Left kidney (tissue), 2 donors: ENCODE results near the gene WWOX. TPM values are rescaled to one million over a fixed set of nuclear protein-coding genes. Genes with fewer than 3 reads are reported as not detected.
"Not testable (repeated sequence)": the region's sequence is repeated elsewhere in the genome, so short reads cannot be mapped to it uniquely, and the experiment has no call there.

Experiments
- DNase-seq: peaks from one replicate; pipeline ENCODE4 v3.0.0-alpha.2; 2013
- polyA plus RNA-seq: library from polyadenylated mRNA; unstranded; fragments of 120-200 nt; gene quantifications from one replicate; pipeline ENCODE4 v1.2.1, GENCODE V29; 2013; ENCODE audit not compliant: insufficient read length

Gene WWOX
- polyA plus RNA-seq, 1 donor: 34.1 TPM

GRCh38 chr16:78689536-78689935, 590.1 kb downstream of the WWOX start:
- DNase-seq: no peak

- DNase-seq: no peak
Measured at GRCh38 chr16:78690510-78690909, 591.1 kb downstream of the WWOX start.

GRCh38 chr16:78691746-78692145, 592.3 kb downstream of the WWOX start:
- not testable (repeated sequence) for DNase-seq

GRCh38 chr16:78693496-78693895, 594.0 kb downstream of the WWOX start:
- DNase-seq: no peak

- no peak for DNase-seq
Measured at GRCh38 chr16:78694414-78694813, 595.0 kb downstream of the WWOX start.

- DNase-seq: no peak
Measured at GRCh38 chr16:78695391-78695790, 595.9 kb downstream of the WWOX start.

- DNase-seq: no peak
Measured at GRCh38 chr16:78696797-78697196, 597.3 kb downstream of the WWOX start.

- DNase-seq: no peak
Measured at GRCh38 chr16:78697426-78697825, 598.0 kb downstream of the WWOX start.

- DNase-seq: no peak
Measured at GRCh38 chr16:78703936-78704335, 604.5 kb downstream of the WWOX start.

GRCh38 chr16:78704416-78704815, 605.0 kb downstream of the WWOX start:
- no peak for DNase-seq

GRCh38 chr16:78705694-78706093, 606.2 kb downstream of the WWOX start:
- no peak for DNase-seq

- no peak for DNase-seq
Measured at GRCh38 chr16:78706637-78707036, 607.2 kb downstream of the WWOX start.

- no peak for DNase-seq
Measured at GRCh38 chr16:78709137-78709884, 609.9 kb downstream of the WWOX start.

- DNase-seq: no peak
Measured at GRCh38 chr16:78715106-78715505, 615.7 kb downstream of the WWOX start.

GRCh38 chr16:78715673-78716072, 616.2 kb downstream of the WWOX start:
- no peak for DNase-seq

- DNase-seq: no peak
Measured at GRCh38 chr16:78718141-78718540, 618.7 kb downstream of the WWOX start.

- DNase-seq: no peak
Measured at GRCh38 chr16:78720416-78720815, 621.0 kb downstream of the WWOX start.

- DNase-seq: no peak
Measured at GRCh38 chr16:78727536-78727935, 628.1 kb downstream of the WWOX start.

- DNase-seq: no peak
Measured at GRCh38 chr16:78729687-78730086, 630.2 kb downstream of the WWOX start.

GRCh38 chr16:78731785-78732184, 632.3 kb downstream of the WWOX start:
- DNase-seq: no peak

- no peak for DNase-seq
Measured at GRCh38 chr16:78732696-78733095, 633.2 kb downstream of the WWOX start.

GRCh38 chr16:78735337-78735736, 635.9 kb downstream of the WWOX start:
- DNase-seq: no peak

- no peak for DNase-seq
Measured at GRCh38 chr16:78737630-78738029, 638.2 kb downstream of the WWOX start.

- DNase-seq: no peak
Measured at GRCh38 chr16:78738557-78738956, 639.1 kb downstream of the WWOX start.
